DMS53 treated with DMSO at 0.1 percent for 48 hours (cell line): ENCODE measurements around the gene SLC24A1.
A peak's percentile ranks its signal among the peaks of the same experiment; 100 is the strongest.
"Not testable (repeated sequence)": the region's sequence is repeated elsewhere in the genome, so short reads cannot be mapped to it uniquely, and the experiment has no call there.

Source experiments
- DNase-seq: peaks from one replicate; lab custom pipeline; 2025; ENCODE audit not compliant: unreplicated experiment; lab: John Stamatoyannopoulos, UW

The SLC24A1 gene

DNA sequence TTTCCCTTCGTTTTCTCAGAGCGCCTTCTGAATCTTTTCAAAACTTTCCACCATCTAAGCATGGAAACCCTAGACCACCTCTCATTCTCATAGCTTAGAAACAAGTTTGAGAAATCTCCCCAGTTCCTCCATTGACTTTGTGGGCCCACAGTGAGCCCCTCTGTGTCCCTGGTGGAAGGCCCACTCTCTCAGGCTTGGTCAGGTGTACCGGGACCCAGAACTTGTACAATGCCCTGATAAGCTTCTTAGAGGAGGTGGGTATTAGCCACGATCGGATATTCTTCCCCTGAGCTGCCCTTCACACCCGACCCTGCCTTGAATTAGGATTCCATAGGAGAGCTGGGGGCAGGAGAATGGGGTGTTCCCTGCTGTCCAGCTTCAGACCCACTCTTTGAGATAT lies at the start of gene SLC24A1:
SLC24A1 (plus strand) TSS at position 301 of the 400 bp plus-strand sequence. CDS start 2,143 bp downstream, outside the sequence.
- DNase-seq, result no peak

DNA sequence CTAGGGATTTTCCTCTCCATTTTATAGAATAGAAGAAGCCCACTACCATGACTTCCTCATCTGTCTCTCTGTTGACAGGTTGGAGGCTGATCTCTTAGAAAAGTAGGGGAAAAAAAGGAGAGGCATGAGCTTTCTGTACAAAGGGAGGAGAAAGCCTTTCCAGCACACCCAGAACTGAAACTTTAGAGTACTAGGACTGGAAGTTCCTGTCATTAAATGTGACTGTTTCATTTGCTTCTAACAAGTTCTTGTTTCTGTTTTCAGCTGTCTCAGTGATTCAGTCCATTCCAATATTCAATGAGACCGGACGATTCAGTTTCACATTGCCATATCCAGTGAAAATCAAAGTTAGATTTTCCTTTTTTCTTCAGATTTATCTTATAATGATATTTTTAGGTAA lies 49.8 kb upstream of the SLC24A1 start:
- no peak for DNase-seq

DNA sequence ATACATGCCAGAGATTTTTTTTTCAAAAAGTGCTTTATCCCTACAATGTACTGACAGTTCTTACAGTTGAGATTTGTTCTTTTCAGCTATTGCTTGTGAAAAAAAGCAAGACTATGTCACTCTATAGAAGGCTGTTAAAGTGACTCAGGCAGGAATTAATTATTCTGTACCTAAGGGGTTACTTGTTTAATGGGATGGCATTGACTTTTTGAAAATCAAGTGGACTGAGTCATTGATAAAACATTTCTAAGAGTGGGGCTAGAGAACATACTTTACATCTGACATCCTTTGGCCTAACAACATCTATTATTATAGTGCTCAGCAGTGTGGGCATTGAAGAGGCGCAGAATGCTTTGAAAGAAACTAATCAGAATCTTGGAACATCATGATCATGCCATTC lies 45.1 kb upstream of the SLC24A1 start:
- no peak for DNase-seq

DNA sequence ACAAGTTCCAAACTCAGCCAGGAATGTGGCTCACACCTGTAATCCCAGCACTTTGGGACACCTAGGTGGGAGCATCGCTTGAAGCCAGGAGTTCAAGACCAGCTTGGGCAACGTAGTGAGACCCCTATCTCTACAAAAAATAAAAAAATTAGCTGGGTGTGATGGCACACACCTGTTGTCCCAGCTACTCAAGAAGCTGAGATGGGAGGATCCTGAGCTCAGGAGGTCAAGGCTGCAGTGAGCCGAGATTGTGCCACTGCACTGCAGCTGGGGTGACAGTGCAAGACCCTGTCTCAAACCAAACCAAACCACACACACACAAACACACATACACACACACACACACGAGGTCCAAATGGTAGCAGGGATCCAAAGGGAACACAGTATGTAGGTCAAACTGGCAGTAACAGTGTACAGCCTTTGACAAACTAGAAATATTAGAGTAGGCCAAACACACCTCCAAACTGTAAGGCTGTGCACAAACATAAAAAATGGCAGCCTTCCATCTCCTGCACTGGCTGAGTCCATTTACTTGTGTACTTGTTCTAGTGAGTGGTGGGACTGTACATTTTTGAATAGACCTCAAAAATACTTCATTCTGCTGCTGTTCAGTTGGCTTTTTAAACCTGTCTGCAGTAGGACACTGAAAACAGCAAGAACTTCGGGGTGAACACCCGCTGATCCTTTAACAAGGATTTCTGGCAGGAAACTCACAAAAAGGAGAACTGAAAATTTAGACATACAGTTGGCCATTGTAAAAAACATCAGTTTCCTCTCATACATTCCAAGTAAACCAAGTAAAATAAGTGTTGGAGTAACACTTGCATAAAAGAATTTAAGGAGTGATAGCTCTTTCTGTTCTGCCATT lies 44.4 kb upstream of the SLC24A1 start:
- DNase-seq, result no peak

DNA sequence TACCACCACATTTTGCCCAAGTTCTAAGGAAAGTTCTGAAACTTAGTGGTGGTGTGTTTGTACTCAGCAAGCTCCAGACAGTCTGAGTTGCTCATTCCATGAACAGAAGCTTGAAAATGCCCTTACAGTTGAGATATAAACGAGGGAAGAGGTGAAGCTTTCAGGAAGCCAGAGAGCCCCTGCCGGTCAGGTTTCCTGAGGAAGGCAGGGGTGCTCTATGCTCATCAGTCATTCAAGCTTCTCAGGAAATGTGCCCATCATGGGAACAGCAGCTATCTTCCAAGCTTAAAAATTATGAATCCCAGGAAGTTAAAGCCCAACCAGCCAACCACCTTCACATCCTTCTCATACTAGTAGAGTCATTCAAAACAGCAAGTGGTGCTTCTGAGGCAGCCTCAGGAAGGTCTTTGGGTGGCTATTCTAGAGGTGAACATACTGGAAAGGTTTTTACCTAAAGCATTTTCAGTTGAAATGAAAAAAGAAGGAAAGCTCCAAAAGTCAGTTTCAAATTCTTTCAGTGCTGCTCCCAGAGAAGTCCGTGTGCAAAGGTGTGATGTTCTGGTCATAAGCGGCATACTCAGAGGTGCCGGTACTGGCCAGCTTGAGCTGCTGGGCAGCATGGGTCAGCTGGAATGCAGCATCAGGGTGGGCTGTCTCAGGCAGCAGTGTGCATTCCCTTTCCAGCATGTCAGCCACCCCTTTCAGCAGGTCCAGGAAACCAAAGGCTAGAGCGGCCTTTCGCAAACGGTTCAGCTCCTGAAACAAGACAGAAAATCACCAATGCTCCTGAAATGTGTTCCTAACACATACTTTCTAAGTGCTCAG lies 42.6 kb upstream of the SLC24A1 start:
- no peak for DNase-seq

DNA sequence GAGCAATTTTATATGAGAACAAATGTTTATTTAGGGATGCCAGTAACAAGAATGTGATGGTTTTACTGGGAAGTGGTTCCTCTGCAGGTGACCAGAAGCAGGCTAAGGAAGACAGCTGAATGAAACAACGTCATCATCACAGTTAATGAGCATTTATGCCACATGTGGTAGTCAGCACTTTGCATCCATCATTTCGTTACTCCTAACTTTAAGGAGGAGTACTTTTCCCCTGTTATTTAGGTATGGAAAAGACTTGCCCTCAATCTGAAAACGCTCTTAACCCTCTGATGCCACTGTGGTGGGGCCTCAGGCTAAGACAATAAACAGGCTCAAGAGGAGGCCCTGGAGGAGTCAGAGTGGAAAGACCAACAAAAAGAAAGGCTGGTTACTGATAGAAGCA lies 42.0 kb upstream of the SLC24A1 start:
- DNase-seq, result no peak

DNA sequence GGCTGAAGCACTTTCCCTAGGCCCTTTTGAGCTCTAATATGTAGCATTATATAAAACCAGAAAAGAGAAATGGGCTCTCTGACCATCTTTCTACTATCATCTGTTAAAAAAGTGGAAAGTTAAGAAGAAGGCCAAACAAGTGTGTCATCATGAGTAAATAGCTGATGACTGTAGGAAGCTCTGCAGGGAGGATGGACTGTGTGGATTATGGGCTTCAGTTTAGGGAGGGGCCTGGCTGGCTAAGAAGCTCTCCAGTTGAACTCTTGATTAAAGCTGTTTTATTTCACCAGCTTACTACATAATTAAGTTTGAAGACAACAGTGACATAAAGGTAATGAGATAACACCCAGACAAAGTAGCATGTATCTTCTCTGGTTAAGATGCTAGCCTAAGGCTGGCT lies 41.5 kb upstream of the SLC24A1 start:
- no peak for DNase-seq

DNA sequence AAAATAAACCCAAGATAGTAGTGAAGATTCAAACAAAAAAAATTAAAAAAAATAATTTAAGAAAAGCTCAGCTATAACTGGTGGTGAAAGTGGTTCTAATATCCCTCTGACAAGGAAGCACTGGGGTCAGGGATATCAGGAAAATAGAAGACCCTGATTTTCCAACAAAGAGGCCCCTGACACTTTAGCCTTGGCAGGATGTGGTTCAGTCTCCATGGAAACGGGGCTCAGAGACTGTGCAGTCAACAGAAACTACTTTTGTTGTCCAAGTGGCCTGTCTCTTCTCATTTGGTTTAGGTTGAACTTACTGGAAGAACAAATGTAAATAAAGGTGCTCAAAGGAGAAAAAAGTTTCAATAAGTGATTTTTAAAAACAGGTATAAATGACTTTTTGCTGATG lies 38.0 kb upstream of the SLC24A1 start:
- DNase-seq, result no peak

DNA sequence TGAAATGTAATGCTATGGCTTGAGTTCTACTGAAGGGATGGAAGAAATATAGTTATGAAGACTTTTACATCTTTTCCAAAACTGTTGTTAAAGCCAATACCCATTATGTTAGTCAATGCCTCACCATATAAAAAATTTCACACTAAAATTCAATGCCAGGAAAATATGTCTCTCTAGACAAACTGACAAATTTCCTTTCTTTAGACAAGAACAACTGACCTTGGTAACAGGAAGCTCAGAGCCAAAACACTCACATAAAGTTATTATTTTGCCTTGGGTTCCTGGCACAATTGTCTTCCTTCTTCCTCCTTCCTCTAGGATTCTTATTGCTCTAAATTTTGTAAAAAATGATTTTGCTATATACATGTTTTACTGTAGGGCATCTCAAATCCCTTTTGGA lies 37.5 kb upstream of the SLC24A1 start:
- DNase-seq, result no peak

DNA sequence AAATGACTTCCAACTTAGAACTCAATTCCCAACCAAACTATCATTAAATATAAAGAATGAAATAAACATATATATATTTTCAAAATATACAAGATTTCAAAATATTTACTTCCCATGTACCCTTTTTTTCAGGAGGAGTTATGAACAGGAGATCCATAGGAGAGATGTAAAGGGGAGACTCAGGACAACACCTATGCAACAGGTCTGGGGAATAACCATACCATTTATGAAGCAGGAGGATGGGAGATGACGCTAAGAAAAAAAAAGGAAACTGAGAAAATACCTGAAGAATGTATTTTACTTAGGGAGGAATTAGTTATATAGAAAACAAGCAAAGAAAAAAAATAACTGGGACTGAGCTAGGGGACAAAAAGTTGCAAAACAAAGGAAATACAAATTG lies 34.6 kb upstream of the SLC24A1 start:
- DNase-seq, result no peak

DNA sequence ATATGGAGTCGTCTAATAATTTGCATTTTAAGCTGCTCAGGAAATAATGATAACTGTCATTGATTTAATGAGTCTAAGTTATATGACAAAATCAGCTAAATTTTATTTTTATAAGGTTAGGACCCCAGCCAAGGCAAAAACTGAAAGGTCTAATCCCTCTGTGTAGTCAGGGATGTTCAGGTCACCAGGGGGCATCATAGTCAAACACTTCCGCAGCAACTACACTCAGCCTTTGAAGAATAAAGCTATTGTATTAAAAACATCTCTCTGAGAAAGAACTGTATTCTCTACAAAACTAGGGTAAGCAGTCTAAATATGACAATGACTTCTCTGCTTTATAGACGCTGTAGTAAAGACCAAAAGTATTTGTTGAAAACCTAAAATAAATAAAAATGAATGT lies 25.8 kb upstream of the SLC24A1 start:
- no peak for DNase-seq

DNA sequence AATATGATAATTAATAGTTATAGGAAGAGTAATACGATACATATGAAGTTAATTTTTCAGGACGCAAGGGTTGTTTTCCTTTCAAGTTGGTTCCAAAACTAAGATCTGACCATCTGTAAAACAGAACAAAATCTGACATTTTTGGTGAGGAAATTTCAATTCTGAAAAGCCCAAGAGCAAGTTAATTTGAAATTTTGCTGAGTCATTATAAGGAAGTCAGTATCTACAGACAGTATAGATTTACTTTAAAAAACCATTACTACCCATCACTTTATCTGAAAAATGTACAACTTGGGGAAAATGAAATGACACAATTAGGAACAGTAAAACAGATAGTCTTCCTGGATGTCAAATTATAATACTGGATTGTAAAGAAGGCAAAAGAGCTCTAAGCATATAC lies 23.3 kb upstream of the SLC24A1 start:
- no peak for DNase-seq

DNA sequence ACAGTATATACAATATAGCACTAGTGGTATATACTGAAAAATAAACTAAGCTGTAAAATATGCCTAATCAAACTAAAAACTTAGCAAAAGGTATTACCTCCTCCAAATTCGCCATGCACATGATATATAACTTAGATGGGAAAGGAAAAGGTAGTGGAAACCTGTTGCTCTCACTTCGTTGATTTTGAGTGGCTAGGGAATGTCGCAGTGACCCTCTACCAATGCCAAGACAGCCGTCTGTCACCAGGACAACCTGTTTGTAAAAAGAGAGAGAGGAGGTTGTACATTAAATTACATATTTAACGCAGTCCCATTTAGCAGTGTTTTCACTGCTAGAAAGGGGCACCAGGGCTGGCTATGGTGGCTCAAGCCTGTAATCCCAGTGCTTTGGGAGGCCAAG lies 22.1 kb upstream of the SLC24A1 start:
- no peak for DNase-seq

DNA sequence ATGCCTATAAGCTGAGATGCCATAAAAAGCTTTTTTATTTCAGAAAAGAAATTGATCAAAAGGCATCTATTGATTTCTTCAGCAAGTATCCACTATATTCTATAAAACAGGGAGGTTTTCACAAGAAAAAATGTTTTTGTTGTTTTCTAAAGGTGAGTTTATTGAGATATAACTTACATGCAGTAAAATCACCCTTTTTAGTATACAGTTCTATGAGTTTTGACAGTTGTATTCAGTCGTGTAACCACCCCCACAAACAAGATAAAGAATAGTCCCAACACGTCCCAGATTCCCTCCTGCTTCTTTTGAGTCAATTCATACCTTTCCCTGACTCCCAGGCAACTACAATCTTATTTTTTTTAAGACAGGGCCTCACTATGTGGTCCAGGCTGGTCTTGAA lies 18.6 kb upstream of the SLC24A1 start:
- no peak for DNase-seq

DNA sequence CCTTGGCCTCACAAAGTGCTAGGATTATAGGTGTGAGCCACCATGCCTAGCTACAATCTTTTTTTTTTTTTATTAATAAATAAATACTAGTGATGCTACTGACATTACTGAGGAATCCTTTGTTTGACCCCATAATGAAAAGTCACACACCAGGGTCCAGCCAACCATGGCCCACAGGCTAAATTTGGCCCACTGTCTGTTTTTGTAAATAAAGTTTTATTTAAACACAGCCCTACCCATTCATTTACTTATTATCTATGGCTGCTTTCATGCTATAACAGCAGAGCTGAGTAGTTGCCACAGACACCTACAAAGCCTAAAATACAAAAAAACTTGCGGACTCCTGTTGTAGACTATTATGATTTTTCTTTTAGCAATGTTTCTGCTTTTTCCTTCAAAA lies 18.2 kb upstream of the SLC24A1 start:
- no peak for DNase-seq

DNA sequence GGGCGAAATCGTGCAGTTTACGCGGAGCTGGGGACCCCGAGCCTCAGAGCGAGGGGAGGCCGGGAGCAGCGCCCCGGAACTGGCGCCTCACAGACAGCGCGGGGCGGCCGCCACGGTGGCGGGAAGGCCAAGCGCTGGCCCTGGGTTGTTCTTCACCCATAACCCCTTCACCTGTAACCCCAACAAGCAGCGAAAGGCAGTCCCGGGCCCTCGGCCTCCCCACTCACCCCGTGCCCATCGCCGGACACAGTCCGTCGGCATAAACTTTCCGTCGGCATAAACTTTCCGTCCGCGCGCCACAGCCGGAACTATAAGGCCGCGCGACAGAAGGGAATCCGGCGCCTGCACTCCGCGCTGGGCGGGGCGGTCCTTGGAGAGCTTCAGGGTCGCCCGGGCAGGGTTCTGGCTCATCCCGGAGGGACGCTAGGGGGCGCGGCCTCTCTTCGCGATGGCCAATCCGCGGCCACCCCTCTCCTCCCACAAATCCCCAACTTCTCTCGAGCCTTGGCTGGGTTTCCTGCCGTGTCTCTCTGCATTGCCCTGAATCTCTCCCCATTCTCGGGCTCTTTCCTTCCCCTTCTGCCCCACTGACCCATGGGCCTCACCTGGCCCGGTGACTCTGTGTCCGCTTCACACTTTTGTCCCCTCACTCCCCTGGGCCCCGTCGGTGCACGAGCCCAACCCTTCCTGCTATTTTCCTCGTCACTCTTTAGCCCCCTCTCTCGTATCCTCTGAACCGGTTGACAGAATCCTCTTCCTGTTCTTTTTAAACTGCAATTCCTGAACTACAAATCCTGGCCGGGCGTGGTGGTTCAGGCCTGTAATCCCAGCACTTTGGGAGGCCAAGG lies 10.6 kb upstream of the SLC24A1 start, which contains the start of gene INTS14:
INTS14 (minus strand) TSS at position 261 of the 848 bp plus-strand sequence. CDS start 3,751 bp downstream, outside the sequence.
- DNase-seq, result peak; percentile 80

DNA sequence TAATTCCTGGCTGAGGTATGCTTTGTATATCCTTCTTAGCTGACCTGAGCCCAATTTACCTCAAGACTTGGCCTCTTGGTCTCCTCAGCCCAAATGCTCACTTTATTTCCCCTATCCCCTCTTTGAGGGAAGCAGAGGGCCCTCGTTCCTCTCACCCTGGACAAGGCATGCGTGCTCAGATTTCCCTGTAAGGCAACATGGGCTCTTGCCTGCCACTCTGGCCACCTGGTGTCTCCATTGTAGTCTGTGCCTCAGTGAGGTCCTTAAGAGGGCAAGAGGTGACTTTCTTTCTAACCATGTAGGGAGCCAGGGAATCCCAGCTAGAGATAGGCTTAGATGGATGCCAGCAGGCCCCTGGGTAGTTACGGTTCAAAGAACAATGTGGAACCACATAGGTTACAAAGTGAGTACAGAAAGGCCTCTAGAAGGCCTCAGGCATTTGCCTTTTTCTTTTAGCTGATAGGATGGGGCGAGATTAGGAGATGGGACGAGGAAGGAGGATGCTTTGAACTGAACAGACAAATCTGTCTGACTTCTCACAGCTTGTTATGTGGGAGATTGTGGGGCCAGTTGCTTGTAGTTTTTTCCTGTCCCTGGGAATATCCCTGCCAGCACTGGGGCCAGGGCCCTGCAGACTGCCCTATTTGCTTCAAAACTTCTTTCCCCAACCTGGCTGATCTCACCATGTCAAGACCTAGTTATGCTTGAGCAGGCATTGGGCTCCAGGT lies 9.7 kb upstream of the SLC24A1 start:
- no peak for DNase-seq

DNA sequence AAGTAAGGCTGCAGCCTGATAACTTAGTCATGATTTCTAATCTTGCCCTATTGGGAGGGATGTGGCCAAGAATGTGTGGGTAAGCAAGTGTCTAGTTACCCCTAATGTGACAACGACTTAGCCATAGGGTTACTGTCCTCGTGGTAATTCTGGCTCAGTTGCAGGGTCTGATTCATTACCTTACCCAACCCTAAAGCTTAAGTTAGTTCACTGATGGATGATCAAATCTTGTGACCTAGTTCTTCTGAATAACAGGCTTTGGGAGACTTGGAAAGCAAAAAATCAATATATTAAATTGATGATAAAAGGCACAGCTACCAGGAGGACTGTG lies 9.2 kb upstream of the SLC24A1 start:
- no peak for DNase-seq

DNA sequence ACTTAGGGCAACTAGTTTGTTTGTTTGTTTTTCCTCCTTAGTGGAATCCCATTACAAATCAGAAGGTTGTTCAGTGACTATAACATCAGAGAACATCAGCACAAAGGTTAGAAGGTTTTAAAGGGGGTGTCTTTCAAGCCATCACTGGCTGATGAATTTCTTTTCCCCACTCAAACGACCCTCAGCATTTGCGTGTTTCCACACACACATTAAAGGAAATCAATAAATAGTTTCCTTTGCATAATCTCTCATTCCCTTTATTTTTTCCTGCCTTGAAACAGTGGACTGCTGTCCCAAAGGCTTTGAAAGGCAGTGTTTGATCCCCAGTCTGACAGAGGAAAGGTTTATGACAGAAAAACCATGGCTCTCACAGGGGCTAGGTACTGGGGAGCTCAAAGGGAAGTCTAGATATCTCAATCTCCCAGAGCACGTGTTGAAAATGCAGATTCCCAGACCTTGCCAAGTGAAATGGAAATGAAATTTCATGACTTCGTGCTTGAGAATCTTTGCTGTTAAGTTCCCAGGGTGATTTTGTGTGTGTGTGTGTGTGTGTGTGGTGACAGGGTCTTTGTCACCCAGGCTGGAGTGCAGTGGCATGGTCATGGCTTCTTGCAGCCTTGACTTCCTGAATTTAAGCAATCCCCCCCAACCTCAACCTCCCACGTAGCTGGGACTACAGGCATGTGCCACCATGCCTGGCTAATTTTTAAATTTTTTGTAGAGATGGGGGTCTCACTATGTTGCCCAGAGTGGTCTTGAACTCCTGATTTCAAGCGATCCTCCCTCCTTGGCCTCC lies 8.6 kb upstream of the SLC24A1 start:
- DNase-seq, result no peak

DNA sequence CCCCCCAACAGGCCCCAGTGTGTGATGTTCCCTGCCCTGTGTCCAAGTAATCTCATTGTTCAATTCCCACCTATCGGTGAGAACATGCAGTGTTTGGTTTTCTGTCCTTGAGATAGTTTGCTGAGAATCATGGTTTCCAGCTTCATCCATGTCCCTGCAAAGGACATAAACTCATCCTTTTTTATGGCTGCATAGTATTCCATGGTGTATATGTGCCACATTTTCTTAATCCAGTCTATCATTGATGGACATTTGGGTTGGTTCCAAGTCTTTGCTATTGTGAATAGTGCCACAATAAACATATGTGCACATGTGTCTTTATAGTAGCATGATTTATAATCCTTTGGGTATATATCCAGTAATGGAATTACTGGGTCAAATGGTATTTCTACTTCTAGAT lies 5.9 kb upstream of the SLC24A1 start:
- DNase-seq, result not testable (repeated sequence)
